Measurements from ENCODE around the gene RCN1. TPM values are rescaled to one million over a fixed set of nuclear protein-coding genes. Genes with fewer than 3 reads are reported as not detected.

RCN1 gene
- total RNA-seq, 5 donors from 2014 or later (not counting 1 experiment from before 2014, with no cell fraction given) = 7.3 to 12.2 (median 9.6) TPM

DNA sequence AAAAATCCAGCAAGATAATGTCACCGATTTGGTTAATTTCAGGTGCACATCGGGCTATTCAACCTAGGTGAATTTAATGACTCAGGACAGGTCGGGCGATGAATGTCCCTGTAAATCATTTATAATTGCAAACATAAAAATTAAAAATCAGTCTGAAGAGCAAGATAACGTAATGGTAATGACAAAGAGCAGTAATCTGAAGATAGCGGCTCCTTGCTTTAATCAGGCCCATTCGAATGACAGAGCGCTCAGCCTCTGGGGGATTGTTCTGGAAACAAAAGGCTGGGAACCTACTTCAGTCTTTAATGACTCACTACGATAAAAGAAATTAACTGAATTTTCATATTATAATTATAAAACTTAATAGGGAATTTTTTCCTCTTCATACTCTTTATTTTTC is 61.3 kb downstream of the RCN1 start:
- Histone ChIP-seq H3K4me1 (ENCODE audit: control insufficient read depth in 1 of 2, extremely low read depth in 1 of 2, insufficient read depth in 2 of 2, low read length in 2 of 2) (peaks cover 0 to 5% of the 10 kb centered on the region in 2 experiments), H3K27me3 (replicated peaks in 1 of 2; ENCODE audit: control insufficient read depth in 2 of 2, extremely low read depth in 1 of 2, insufficient read depth in 2 of 2, low read length in 1 of 2) (no peaks in the 10 kb centered on the region), H3K9me3 (no peaks in the 10 kb centered on the region), H3K4me3 (ENCODE audit: control insufficient read depth in 1 of 2, extremely low read depth in 1 of 2, low read length in 1 of 2) (no peak overlapping the region), H3K27ac (ENCODE audit: low read length) (no peak overlapping the region), H3K36me3 (ENCODE audit: control insufficient read depth in 2 of 2, extremely low read depth in 1 of 2, insufficient read depth in 1 of 2, low read length in 1 of 2) (no peaks in the 10 kb centered on the region)
- ChIA-PET POLR2A (no interaction called here), CTCF (no interaction called here)
- no peaks in the 10 kb centered on the region for H3K36me3 Mint-ChIP-seq
- ATAC-seq (replicated peaks in 1 of 4) (no peak), DNase-seq (no peak)
- no peak overlapping the region for H3K4me3 Mint-ChIP-seq
- no peaks in the 10 kb centered on the region for H3K9me3 Mint-ChIP-seq
- peaks cover 0 to 2% (median 0%) of the 10 kb centered on the region in 3 donors for H3K4me1 Mint-ChIP-seq
- WGBS (ENCODE audit: insufficient coverage) = no CpG with 5 or more reads among the region's 9 CpGs
- peaks cover 18 to 29% of the 10 kb centered on the region in 2 donors for H3K27me3 Mint-ChIP-seq
- H3K27ac Mint-ChIP-seq = no peak overlapping the region

GRCh38 chr11:32152821-32153220 is 61.9 kb downstream of the RCN1 start:
- no peaks in the 10 kb centered on the region for H3K27me3 ChIP-seq (replicated peaks in 1 of 2; ENCODE audit: control insufficient read depth in 2 of 2, extremely low read depth in 1 of 2, insufficient read depth in 2 of 2, low read length in 1 of 2)
- Mint-ChIP-seq H3K36me3 (no peaks in the 10 kb centered on the region), H3K9me3 (no peaks in the 10 kb centered on the region), H3K4me1 (peaks cover 0 to 2% (median 0%) of the 10 kb centered on the region in 3 donors), H3K4me3 (no peak overlapping the region), H3K27me3 (peaks cover 18 to 29% of the 10 kb centered on the region in 2 donors), H3K27ac (no peak overlapping the region)
- 40% methylated on average over 1 of the region's 3 CpGs for WGBS (ENCODE audit: insufficient coverage)
- H3K27ac ChIP-seq (ENCODE audit: low read length) = no peak overlapping the region
- ChIA-PET POLR2A (no interaction called here), CTCF (no interaction called here)
- no peaks in the 10 kb centered on the region for H3K36me3 ChIP-seq (ENCODE audit: control insufficient read depth in 2 of 2, extremely low read depth in 1 of 2, insufficient read depth in 1 of 2, low read length in 1 of 2)
- peaks cover 0 to 5% of the 10 kb centered on the region in 2 experiments for H3K4me1 ChIP-seq (ENCODE audit: control insufficient read depth in 1 of 2, extremely low read depth in 1 of 2, insufficient read depth in 2 of 2, low read length in 2 of 2)
- DNase-seq (no peak), ATAC-seq (replicated peaks in 1 of 4) (no peak)
- H3K4me3 ChIP-seq (ENCODE audit: control insufficient read depth in 1 of 2, extremely low read depth in 1 of 2, low read length in 1 of 2) = no peak overlapping the region
- H3K9me3 ChIP-seq = no peaks in the 10 kb centered on the region

DNA sequence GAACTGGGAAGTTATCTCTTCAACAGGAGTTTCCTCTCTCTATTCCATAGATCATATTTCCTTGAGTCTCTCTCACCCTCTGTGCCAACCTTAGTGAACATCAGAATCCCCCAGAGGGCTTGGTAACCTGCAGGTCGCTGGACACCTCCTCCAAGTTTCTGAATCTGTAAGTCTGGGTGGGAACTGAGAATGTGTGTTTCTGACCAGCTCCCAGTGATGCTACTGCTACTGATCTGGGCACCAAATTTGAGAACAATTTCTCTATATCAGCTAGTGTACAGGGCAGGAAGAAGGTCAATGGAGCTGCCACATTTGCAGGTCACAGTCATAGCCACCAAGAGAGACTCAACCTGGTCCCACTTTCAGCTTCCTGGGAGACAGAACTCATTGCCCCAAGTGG is 62.9 kb downstream of the RCN1 start:
- Histone ChIP-seq H3K27me3 (replicated peaks in 1 of 2; ENCODE audit: control insufficient read depth in 2 of 2, extremely low read depth in 1 of 2, insufficient read depth in 2 of 2, low read length in 1 of 2) (peaks cover 0 to 4% of the 10 kb centered on the region in 2 experiments), H3K9me3 (no peaks in the 10 kb centered on the region), H3K36me3 (ENCODE audit: control insufficient read depth in 2 of 2, extremely low read depth in 1 of 2, insufficient read depth in 1 of 2, low read length in 1 of 2) (no peaks in the 10 kb centered on the region), H3K4me3 (ENCODE audit: control insufficient read depth in 1 of 2, extremely low read depth in 1 of 2, low read length in 1 of 2) (no peak overlapping the region), H3K4me1 (ENCODE audit: control insufficient read depth in 1 of 2, extremely low read depth in 1 of 2, insufficient read depth in 2 of 2, low read length in 2 of 2) (peaks cover 0 to 5% of the 10 kb centered on the region in 2 experiments), H3K27ac (ENCODE audit: low read length) (no peak overlapping the region)
- WGBS (ENCODE audit: insufficient coverage) = no CpG with 5 or more reads among the region's 1 CpG
- peaks cover 19 to 30% of the 10 kb centered on the region in 2 donors for H3K27me3 Mint-ChIP-seq
- no peak for DNase-seq
- no peaks in the 10 kb centered on the region for H3K36me3 Mint-ChIP-seq
- H3K4me3 Mint-ChIP-seq = no peak overlapping the region
- no peaks in the 10 kb centered on the region for H3K9me3 Mint-ChIP-seq
- H3K27ac Mint-ChIP-seq = no peak overlapping the region
- peaks cover 0 to 2% (median 0%) of the 10 kb centered on the region in 3 donors for H3K4me1 Mint-ChIP-seq
- ATAC-seq (replicated peaks in 1 of 4) = no peak
- ChIA-PET CTCF (interaction anchor here in 1 of 2 donors (0.9 kb wide), 1 partner anchor 22 kb away, joined by 3 read pairs; no protein-coding TSS in a partner anchor), POLR2A (no interaction called here)

GRCh38 chr11:32154275-32154674 is 63.4 kb downstream of the RCN1 start:
- CTCF ChIA-PET = interaction anchor here (0.6 to 0.9 kb wide), 2 partner anchors 21 to 334 kb away, joined by 3 read pairs; no protein-coding TSS in a partner anchor
- peaks cover 0 to 2% (median 0%) of the 10 kb centered on the region in 3 donors for H3K4me1 Mint-ChIP-seq

More at GRCh38 chr11:32154275-32154674, 63.4 kb downstream of the RCN1 start:
- Mint-ChIP-seq H3K27me3 (peaks cover 21 to 33% of the 10 kb centered on the region in 2 donors), H3K27ac (no peak overlapping the region), H3K9me3 (no peaks in the 10 kb centered on the region), H3K4me3 (no peak overlapping the region), H3K36me3 (no peaks in the 10 kb centered on the region)
- POLR2A ChIA-PET = no interaction called here
- Histone ChIP-seq H3K9me3 (no peaks in the 10 kb centered on the region), H3K27me3 (replicated peaks in 1 of 2; ENCODE audit: control insufficient read depth in 2 of 2, extremely low read depth in 1 of 2, insufficient read depth in 2 of 2, low read length in 1 of 2) (peaks cover 0 to 6% of the 10 kb centered on the region in 2 experiments), H3K4me3 (ENCODE audit: control insufficient read depth in 1 of 2, extremely low read depth in 1 of 2, low read length in 1 of 2) (no peak overlapping the region), H3K27ac (ENCODE audit: low read length) (no peak overlapping the region), H3K4me1 (ENCODE audit: control insufficient read depth in 1 of 2, extremely low read depth in 1 of 2, insufficient read depth in 2 of 2, low read length in 2 of 2) (peaks cover 0 to 5% of the 10 kb centered on the region in 2 experiments), H3K36me3 (ENCODE audit: control insufficient read depth in 2 of 2, extremely low read depth in 1 of 2, insufficient read depth in 1 of 2, low read length in 1 of 2) (no peaks in the 10 kb centered on the region)
- DNase-seq (peak in 1 of 35 experiments; percentile 36), ATAC-seq (replicated peaks in 1 of 4) (no peak)
- no CpG with 5 or more reads among the region's 2 CpGs for WGBS (ENCODE audit: insufficient coverage)
